Measurements from ENCODE around the gene SEC24D. TPM values are rescaled to one million over a fixed set of nuclear protein-coding genes. Genes with fewer than 3 reads are reported as not detected.

The SEC24D gene
- total and polyA plus RNA-seq, 12 donors: 6.1 to 24.4 (median 12.1) TPM

DNA sequence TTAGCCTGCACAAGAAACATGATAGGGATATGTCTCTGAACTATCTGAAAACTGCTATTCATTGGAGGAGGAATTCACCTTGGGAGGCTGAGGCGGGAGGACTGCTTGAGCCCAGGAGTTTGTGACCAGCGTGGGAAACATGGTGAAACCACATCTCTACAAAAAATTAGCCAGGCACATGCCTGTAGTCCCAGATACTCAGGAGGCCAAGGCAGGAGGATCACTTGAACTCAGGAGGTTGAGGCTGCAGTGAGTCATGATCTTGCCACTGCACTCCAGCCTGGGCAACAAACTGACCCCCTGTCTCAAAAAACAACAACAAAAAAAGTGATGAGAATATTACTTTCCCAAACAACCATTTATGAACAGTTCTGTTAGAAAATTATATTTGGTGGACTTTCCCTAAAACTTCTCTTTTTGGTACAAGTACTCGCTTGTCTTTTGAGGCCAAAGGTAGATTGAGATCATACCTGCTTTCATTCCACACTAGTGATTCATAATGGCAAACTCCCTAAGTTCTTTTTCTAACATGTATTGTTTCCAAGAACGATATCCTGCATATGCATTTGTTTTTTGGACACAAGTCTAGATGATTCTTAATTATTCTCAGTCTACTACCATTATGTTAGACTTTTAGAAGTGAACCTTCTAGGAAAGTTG is 117.3 kb downstream of the SEC24D start:
- no peak overlapping the region for H3K4me3 ChIP-seq
- DNase-seq (no peak), ATAC-seq (no peak)
- no peaks in the 10 kb centered on the region for H3K9me3 ChIP-seq
- peaks cover 0 to 84% (median 6%) of the 10 kb centered on the region in 9 donors for H3K36me3 ChIP-seq
- no peak overlapping the region for H3K27ac ChIP-seq
- H3K4me1 ChIP-seq: no peaks in the 10 kb centered on the region
- intact Hi-C loops (cut with DNase I): no loop called here
- 93 to 97% methylated on average over 4 of the region's 4 CpGs for WGBS, 2 donors
- H3K27me3 ChIP-seq: no peaks in the 10 kb centered on the region
- TF ChIP-seq, protein P1, sequence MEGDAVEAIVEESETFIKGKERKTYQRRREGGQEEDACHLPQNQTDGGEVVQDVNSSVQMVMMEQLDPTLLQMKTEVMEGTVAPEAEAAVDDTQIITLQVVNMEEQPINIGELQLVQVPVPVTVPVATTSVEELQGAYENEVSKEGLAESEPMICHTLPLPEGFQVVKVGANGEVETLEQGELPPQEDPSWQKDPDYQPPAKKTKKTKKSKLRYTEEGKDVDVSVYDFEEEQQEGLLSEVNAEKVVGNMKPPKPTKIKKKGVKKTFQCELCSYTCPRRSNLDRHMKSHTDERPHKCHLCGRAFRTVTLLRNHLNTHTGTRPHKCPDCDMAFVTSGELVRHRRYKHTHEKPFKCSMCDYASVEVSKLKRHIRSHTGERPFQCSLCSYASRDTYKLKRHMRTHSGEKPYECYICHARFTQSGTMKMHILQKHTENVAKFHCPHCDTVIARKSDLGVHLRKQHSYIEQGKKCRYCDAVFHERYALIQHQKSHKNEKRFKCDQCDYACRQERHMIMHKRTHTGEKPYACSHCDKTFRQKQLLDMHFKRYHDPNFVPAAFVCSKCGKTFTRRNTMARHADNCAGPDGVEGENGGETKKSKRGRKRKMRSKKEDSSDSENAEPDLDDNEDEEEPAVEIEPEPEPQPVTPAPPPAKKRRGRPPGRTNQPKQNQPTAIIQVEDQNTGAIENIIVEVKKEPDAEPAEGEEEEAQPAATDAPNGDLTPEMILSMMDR (IDR thresholded peaks at IDR 0.05): no peak

DNA sequence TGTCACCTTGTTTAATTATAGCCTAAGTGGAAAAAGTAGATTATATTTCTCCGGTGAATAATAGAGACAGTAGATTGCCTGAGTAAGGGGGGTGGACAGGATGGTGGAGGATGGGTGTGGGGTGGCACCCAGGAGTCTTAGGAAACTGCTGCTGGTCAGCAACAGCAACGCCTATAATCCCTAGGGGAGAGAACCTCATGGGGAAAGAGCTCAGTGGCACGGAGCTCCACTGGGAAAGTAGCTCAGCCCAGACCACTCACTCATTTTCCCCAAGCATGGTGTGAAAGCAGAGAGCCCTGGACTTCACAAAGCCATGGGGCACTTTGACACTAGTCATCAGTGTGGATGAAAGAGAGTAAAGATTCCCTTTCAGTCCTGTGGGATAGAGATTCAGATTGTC is 119.6 kb downstream of the SEC24D start:
- H3K4me3 ChIP-seq: no peak overlapping the region
- 39 to 44% methylated on average over 3 of the region's 3 CpGs for WGBS, 2 donors
- DNase-seq (no peak), ATAC-seq (no peak)
- H3K36me3 ChIP-seq: peaks cover 0 to 83% (median 3%) of the 10 kb centered on the region in 9 donors
- no peaks in the 10 kb centered on the region for H3K4me1 ChIP-seq
- TF ChIP-seq, protein P1 (IDR thresholded peaks at IDR 0.05): no peak
- H3K9me3 ChIP-seq: no peaks in the 10 kb centered on the region
- intact Hi-C loops (cut with DNase I): no loop called here
- H3K27ac ChIP-seq: no peak overlapping the region
- no peaks in the 10 kb centered on the region for H3K27me3 ChIP-seq

DNA sequence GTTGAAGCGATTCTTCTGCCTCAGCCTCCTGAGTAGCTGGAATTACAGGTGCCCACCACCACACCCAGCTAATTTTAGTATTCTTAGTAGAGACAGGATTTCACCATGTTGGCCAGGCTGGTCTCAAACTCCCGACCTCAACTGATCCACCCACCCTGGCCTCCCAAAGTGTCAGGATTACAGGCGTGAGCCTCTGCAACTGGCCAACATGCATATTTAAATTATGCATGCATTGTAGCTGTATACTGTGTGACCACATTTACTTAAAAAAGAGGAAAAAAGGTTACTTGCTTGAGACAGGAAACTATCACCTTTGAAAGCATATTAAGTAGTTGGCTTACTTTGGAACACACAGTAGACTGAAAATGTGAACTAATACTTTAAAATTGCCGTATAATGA is 121.2 kb downstream of the SEC24D start:
- Histone ChIP-seq H3K9me3 (no peaks in the 10 kb centered on the region), H3K36me3 (peaks cover 0 to 84% (median 17%) of the 10 kb centered on the region in 9 donors), H3K27me3 (no peaks in the 10 kb centered on the region), H3K4me3 (no peak overlapping the region), H3K27ac (no peak overlapping the region), H3K4me1 (no peaks in the 10 kb centered on the region)
- ATAC-seq (no peak), DNase-seq (no peak)
- TF ChIP-seq, protein P1 (IDR thresholded peaks at IDR 0.05): no peak
- intact Hi-C loops (cut with DNase I): no loop called here
- 93 to 96% methylated on average over 4 of the region's 4 CpGs for WGBS, 2 donors

DNA sequence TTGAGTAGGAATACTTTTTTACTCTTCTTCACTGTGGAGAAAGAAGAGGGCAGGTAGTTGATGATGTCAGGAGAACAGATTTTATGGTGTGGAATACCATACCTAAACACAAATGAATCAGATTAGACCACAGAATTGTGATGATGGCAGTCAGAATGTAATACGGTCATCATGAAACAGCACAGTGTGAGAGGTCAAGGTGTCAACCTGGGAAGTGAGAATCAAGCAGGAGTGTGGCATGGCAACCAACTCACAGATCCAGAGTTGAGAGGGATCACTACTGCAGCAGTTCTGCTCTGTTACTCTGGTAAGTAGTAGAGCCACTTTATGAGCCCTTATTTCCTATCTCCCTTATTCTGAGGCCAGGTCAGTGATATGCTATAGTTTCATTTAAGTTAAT is 123.1 kb downstream of the SEC24D start:
- DNase-seq: no peak
- Histone ChIP-seq H3K27ac (no peak overlapping the region), H3K36me3 (peaks cover 0 to 88% (median 22%) of the 10 kb centered on the region in 9 donors), H3K27me3 (no peaks in the 10 kb centered on the region), H3K4me3 (no peak overlapping the region), H3K9me3 (no peaks in the 10 kb centered on the region), H3K4me1 (no peaks in the 10 kb centered on the region)
- TF ChIP-seq, protein P1 (IDR thresholded peaks at IDR 0.05): no peak
- intact Hi-C loops (cut with DNase I): no loop called here
- 88 to 91% methylated on average over 1 of the region's 1 CpG for WGBS, 2 donors
- ATAC-seq: no peak
